Glomerular visceral epithelial cell (primary cell): Measurements from ENCODE around the gene MCMBP.
"Not testable (repeated sequence)": the region's sequence is repeated elsewhere in the genome, so short reads cannot be mapped to it uniquely, and the experiment has no call there.

Experiments
- DNase-seq: peaks from one replicate; pipeline ENCODE4 v3.0.0-alpha.2; 2016; ENCODE audit errors: extremely low spot score

Gene MCMBP

DNA sequence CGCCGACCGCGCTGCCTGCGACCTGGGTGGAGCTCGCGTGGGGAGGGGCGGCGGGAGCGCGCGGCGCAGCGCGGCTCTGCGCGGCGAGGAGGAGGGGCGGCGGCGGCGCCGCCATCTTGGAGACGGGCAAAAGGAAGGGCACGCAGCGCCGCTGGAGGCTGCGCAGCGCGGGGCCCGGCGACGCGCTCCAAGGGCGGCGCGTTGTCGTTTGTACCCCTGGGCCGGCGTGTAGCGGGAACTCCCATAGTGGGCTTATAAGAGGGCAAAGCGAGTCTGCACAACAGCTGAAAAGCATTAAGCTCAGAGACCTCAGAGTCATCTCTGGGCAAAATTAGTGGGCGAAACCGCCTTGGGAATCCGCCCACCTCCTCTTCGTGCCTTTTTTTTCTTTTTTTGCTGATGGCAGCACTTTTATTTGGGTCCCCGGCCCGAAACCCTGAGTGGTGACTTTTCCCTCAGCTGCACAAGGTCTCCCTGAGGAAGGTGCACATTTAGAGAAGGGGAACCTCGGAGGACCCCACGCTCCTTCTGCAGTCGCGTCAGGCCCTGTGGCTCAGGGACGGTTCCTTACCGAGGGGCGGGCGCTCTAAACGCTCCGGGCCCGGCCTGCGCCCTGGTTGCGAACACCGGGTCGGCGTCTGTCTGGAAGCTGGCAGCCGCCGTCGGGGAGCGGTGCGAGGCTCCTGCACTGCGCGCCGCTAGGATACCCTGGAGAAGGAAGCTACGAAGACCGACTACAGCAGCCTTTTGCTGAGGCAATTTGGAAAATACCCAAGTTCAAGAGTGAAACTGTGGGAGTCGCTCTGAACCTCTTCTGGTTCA lies 428 bp upstream of the MCMBP start:
- peak; percentile 89 for DNase-seq

DNA sequence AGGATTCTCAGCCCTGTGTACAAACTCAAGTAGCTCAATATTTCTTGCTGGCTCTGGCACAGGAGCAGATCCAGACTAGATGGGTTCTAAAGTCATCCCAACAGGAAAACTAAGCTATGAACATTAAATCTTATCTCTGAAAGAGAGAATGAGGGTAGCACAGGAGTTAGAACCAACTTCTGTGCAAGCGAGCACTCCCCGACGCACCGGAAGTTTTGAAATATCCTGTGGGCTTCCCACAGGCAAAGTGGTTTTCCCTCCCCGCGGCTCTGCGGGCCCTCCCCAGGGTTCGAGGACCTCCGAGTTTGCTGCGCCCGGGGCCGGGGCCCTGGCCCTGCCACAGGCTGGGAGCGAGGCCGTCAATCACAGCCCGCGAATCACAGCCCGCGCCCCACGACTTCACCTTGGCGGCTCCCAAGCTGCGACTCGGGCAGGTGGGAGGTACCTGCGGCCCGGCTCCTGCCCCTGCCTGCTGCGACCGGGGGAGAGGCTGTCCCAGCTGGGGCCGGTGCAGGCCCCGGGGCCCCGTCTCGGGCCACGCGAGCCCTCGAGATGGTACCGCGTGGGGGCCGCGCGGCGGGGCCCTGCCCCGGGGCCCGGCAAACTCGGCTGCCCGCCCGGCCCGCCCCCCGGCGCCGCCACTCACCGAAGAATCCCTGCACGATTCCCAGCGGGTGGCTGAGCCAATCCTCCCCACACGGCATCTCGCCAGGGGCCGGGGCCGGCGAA lies 598 bp downstream of the MCMBP start:
- DNase-seq: peak; percentile 40

DNA sequence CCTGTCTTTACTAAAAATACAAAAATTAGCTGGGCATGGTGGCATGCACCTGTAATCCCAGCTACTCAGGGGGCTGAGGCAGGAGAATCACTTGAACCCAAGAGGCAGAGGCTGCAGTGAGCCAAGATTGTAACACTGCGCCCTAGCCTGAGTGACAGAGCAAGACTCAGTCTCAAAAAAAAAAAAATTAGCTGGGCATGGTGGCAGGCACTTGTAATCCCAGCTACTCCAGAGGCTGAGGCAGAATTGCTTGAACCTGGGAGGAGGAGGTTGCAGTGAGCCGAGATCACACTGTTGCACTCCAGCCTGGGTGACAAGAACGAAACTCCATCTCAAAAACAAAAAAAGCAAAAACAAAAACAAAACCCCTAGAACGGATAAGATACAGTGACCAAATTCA lies 3.2 kb downstream of the MCMBP start:
- not testable (repeated sequence) for DNase-seq

- DNase-seq: no peak
Observed at GRCh38 chr10:119867317-119867716, 5.3 kb downstream of the MCMBP start.

DNA sequence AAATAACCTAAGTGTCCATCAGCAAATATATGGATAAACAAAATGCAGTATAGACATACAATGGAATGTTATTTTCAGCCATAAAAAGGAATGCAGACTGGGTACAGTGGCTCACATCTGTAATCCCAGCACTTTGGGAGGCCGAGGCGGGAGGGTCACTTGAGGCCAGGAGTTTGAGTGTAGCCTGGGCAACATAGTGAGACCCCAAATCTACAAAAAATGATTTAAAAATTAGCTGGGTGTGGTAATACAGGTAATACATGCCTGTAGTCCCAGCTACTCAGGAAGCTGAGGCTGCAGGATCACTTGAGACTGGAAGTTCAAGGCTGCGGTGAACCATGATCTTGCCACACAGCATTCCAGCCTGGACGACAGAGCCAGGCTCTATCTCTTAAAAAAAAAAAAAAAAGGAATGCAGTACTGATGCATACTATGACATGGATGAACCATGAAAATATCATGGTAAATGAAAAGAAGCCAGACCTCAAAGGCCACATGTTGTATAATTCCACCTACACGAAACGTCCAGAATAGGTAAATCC lies 6.9 kb downstream of the MCMBP start:
- no peak for DNase-seq

DNA sequence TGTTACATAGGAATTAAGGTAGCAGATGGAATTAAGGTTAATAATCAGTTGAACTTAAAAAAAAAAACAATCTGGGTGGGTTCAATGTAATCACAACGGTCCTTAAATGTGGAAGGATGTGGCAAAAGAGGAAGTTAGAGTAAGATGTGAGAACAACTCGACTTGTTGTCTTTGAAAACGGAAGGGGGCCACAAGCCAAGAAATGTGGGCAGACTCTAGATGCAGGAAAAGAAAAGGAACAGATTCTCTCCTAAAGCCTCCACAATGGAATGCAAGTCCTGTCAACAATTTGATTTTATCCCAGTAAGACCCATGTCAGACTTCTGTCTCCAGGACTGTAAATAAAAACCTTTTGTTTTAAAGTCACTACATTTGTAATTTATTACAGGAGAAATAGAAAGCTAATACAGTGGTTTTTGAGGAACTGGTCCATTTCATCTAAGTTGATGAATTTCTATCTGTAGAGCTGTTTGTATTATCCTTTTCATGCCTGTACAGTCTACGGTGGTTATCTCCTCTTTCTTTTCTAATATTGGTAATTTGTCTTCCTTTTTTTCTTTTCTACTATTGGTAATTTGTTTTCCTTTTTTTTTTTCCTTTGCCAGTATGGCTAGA lies 8.6 kb downstream of the MCMBP start:
- no peak for DNase-seq

GRCh38 chr10:119862524-119862923 lies 10.1 kb downstream of the MCMBP start:
- DNase-seq: no peak

GRCh38 chr10:119860866-119861607 lies 11.6 kb downstream of the MCMBP start:
- DNase-seq: no peak

DNA sequence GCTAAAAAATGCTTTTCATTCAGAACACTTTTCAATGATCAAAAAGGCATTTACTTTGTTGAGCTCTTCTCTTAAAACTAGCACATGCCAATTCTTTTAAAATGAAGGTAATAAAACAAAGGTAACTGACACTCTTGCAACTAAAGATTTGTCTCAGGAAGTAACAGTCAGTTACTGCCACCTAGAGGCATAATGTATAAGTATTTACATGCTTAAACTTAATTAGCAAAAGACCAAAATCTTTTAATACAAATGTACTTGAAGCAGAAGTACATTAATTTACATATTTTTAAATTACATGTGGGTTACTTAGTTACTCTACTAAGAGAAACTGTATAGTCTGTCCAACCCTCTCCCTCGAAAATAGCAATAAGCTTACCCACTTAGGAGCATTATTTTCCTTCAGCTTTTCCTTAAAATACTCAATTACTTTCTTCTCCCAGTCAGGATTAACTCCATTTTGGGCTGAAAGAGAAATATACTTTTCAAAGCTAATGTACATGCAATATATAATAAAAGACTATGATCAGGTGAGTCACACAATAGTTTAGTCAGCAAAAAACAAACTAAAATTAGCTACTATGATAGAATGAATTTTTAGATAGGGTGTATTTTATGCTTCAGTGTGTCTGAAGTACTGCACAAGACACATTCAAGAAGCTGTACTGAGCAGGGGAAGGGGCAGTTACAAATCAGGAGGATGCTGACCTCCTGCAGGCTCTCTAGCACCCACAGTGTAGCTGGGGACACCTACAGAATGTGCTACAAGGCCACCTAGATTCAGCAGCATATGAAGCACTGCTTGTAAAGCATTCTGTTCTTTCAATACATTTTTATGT lies 13.0 kb downstream of the MCMBP start:
- peak; percentile 35 for DNase-seq

DNA sequence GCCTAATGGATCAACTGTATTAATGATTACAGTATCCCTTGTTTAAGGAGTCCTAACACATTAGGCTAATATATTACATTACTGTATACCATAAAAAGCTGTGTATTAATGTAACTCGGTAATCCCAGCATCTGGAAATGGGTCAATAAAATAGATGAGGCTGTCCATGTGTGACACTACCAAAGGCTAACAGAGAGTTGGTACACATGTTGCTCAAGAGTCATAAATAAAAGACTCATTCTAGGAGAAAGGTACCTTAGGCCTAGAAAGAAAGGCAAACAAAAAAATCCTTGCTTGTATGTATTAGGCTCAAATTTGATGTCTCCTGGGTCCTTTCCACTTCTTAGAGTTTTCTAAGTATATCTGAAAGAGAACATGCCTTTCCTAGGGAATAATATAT lies 14.6 kb downstream of the MCMBP start:
- no peak for DNase-seq

GRCh38 chr10:119853574-119853973 lies 19.1 kb downstream of the MCMBP start:
- no peak for DNase-seq

- DNase-seq: no peak
Observed at GRCh38 chr10:119852822-119853221, 19.8 kb downstream of the MCMBP start.

- DNase-seq: no peak
Observed at GRCh38 chr10:119852277-119852676, 20.4 kb downstream of the MCMBP start.

DNA sequence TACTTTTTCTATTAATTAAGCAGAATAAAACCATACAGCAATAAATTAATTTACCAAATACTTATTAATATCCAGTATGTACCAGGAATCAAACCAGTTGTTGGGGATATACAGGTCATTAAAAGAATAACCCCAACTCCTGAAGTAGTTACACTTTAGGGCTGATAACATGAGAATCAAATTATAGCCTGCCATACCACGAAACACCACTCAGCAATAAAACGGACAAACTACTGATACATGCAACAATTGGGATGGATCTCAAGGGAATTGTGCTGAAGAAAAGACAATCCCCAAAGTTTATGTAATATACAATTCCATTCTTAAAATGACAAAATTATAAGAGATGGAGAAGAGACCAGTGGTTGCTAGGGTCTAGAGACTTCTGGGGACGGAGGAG lies 22.7 kb downstream of the MCMBP start:
- no peak for DNase-seq

GRCh38 chr10:119849031-119849789 lies 23.4 kb downstream of the MCMBP start:
- peak; percentile 62 for DNase-seq

DNA sequence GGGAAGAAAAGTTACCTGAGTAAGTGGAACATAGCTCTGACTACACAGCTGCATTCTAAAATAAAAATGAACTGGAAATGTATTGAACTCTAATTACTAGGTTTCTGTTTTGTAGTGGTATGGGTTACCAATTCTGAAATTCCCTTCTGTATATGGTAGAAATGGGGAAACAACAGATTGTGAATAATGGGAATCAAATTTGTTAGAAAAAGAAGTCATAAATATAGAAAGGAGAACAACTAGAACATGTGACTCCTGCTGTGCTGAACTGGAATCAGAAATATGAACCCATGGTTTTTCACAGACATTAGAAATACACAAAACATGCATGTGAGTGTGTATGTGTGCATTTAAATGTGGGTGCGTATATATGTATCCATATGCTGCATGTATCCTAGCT lies 27.0 kb downstream of the MCMBP start:
- DNase-seq: no peak

- no peak for DNase-seq
Observed at GRCh38 chr10:119834188-119834587, 38.5 kb downstream of the MCMBP start.

DNA sequence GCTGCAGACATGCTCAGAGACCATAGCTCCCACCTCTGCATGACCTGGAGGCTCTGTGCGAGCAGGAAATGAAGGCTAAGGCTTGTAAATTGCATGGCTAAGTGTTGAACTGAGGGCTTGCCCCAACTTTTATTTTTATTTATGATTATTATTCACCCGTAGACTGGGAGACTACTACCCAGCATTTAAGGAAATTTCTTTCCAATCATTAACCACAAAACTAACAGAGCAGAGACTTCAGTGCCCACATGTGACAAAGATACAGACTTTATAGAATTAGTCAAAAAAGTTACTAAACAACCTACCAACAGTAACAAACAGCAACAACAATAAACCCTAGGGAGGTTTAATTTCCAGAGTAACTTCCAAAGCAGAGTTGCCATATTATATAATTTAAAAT lies 39.7 kb downstream of the MCMBP start:
- DNase-seq: no peak

- no peak for DNase-seq
Observed at GRCh38 chr10:119831656-119832055, 41.0 kb downstream of the MCMBP start.

DNA sequence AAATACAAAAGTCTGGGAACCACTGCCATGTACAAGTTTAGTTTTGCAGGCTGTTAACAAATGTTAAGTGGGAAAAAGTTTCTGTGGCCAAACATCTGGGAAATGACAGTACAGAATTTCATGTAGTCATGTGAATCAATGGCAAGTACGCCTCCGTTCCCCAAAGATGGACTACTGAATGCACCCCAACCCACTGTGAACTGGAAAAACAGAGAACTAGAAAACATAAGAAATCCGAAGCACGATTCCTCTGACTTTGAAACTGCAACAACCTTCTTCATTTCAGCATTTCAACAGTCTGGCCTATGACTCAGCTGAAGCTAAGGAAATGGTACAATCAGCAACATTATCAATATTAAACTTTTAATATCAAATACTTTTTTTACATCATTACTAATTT lies 41.8 kb downstream of the MCMBP start:
- no peak for DNase-seq
